HepG2 (cell line): Measurements from ENCODE around the gene DIS3L2.

Experiments
- ELF1 ChIP-seq: sonication (generic); formaldehyde crosslinking; IDR thresholded peaks from 2 replicates; pipeline ENCODE4 v1.4.0; 2020; ENCODE audit warnings: missing genetic modification reagents
- EP300 ChIP-seq, 3 experiments: sonication (generic) in 1 of 3; formaldehyde crosslinking in 1 of 3; IDR thresholded peaks; 2 replicates each; pipeline versions ENCODE4 v1.5.1 to v1.6.1; 2011 to 2020; ENCODE audit warnings: low read depth in 2 of 3, low read length in 2 of 3, borderline replicate concordance in 1 of 3, improper control_type of control experiment in 1 of 3, mild to moderate bottlenecking in 1 of 3, missing genetic modification reagents in 1 of 3, moderate library complexity in 1 of 3
- KDM1A ChIP-seq: IDR thresholded peaks from 2 replicates; pipeline ENCODE4 v1.6.1; 2016; ENCODE audit warnings: missing compliant biosample characterization
- KDM5B ChIP-seq: sonication (generic); formaldehyde crosslinking; IDR thresholded peaks from 2 replicates; pipeline ENCODE4 v1.4.0; 2020; ENCODE audit warnings: missing genetic modification reagents, mild to moderate bottlenecking, borderline replicate concordance
- NFRKB ChIP-seq: fragments of 450-650 bp; IDR thresholded peaks from 2 replicates; pipeline ENCODE4 v1.6.1; 2017
- PAWR ChIP-seq: sonication (generic); formaldehyde crosslinking; IDR thresholded peaks from 2 replicates; pipeline ENCODE4 v1.4.0; 2020; ENCODE audit warnings: missing genetic modification reagents, mild to moderate bottlenecking, borderline replicate concordance
- POLR2AphosphoS2 ChIP-seq: IDR thresholded peaks from 2 replicates; pipeline ENCODE4 v1.6.1; 2011; ENCODE audit warnings: low read depth, low read length, improper control_type of control experiment
- ZFP62 ChIP-seq: sonication (generic); formaldehyde crosslinking; IDR thresholded peaks from 2 replicates; pipeline ENCODE4 v1.4.0; 2020; ENCODE audit warnings: missing genetic modification reagents
- ZNF558 ChIP-seq: sonication (generic); formaldehyde crosslinking; IDR thresholded peaks from 2 replicates; pipeline ENCODE4 v1.9.0; 2022; ENCODE audit warnings: mild to moderate bottlenecking, missing genetic modification reagents, borderline replicate concordance
- ZNF629 ChIP-seq: sonication (generic); formaldehyde crosslinking; conservative IDR thresholded peaks from 2 replicates; pipeline ENCODE4 v1.5.0; 2020; ENCODE audit warnings: missing genetic modification reagents
- ZNF816 ChIP-seq: sonication (generic); formaldehyde crosslinking; IDR thresholded peaks from 2 replicates; pipeline ENCODE4 v1.8.0; 2022; ENCODE audit warnings: missing genetic modification reagents, mild to moderate bottlenecking, borderline replicate concordance
- TF ChIP-seq, protein P1 (sequence below): sonication (generic); formaldehyde crosslinking; IDR thresholded peaks from 2 replicates; pipeline ENCODE4 v1.4.0; 2020; ENCODE audit warnings: missing genetic modification reagents
- TF ChIP-seq, protein P2 (sequence below): sonication (generic); formaldehyde crosslinking; IDR thresholded peaks from 2 replicates; pipeline ENCODE4 v1.5.0; 2020; ENCODE audit warnings: mild to moderate bottlenecking, missing genetic modification reagents, moderate library complexity
- TF ChIP-seq, protein P3 (sequence below), 2 experiments: fragments of 450-650 bp in 1 of 2; sonication (generic) in 1 of 2; formaldehyde crosslinking in 1 of 2; IDR thresholded peaks; 2 replicates each; pipeline versions ENCODE4 v1.6.1 to v1.8.0; 2016 to 2022; ENCODE audit warnings: antibody characterized with exemption in 1 of 2, mild to moderate bottlenecking in 1 of 2, missing genetic modification reagents in 1 of 2

DNA sequence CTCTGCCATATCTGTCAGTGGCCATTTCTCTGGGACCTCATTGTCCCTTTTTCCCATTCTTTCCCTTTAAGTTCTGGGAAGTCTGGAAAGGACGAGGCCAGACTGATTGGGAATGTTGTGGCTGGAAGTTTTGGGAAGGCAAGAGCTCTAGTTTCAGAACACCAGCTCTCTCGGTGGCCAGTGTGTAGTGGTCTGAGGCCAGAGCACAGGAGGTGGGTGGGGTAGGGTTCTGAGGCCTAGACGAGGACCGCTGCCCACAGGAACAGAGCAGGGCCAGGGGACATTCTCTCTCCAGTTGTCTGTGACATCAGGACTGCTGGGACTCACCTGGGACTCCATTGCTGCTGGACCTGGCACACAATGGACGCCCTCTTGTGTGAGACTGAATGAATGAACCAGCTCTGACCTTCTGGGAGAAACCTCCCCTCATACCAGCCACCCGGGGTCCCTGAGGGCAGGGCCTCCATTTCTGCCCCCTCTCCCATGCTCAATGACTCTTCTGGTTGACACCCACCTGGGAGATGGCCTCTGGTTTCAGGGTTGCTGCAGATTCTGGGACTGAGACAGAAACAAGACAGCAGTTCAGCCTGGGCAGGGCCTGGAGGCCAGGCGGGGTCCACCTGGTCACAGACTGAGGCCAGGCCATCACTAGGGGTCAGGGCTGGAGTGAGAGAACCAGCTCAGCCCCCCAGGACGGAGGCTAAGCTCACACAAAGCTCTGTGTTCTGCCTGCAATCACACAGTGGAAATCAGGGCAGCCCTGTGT is 26.9 kb upstream of the DIS3L2 start:
- TF ChIP-seq KDM1A (no peak), PAWR (CRISPR knock-in tag) (no peak), POLR2AphosphoS2 (no peak), ZNF558 (no peak), EP300 (IDR thresholded peaks at IDR 0.05; ENCODE audit: low read depth in 2 of 2, low read length in 2 of 2) (no peak), EP300 (CRISPR knock-in tag; IDR thresholded peaks at IDR 0.05; ENCODE audit: borderline replicate concordance) (no peak), ZNF629 (no peak), ZFP62 (no peak), NFRKB (no peak), ELF1 (CRISPR knock-in tag) (no peak), KDM5B (CRISPR knock-in tag) (no peak), ZNF816 (CRISPR knock-in tag) (no peak)
- TF ChIP-seq, protein P1, sequence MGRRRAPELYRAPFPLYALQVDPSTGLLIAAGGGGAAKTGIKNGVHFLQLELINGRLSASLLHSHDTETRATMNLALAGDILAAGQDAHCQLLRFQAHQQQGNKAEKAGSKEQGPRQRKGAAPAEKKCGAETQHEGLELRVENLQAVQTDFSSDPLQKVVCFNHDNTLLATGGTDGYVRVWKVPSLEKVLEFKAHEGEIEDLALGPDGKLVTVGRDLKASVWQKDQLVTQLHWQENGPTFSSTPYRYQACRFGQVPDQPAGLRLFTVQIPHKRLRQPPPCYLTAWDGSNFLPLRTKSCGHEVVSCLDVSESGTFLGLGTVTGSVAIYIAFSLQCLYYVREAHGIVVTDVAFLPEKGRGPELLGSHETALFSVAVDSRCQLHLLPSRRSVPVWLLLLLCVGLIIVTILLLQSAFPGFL (CRISPR knock-in tag), result no peak
- TF ChIP-seq, protein P2, sequence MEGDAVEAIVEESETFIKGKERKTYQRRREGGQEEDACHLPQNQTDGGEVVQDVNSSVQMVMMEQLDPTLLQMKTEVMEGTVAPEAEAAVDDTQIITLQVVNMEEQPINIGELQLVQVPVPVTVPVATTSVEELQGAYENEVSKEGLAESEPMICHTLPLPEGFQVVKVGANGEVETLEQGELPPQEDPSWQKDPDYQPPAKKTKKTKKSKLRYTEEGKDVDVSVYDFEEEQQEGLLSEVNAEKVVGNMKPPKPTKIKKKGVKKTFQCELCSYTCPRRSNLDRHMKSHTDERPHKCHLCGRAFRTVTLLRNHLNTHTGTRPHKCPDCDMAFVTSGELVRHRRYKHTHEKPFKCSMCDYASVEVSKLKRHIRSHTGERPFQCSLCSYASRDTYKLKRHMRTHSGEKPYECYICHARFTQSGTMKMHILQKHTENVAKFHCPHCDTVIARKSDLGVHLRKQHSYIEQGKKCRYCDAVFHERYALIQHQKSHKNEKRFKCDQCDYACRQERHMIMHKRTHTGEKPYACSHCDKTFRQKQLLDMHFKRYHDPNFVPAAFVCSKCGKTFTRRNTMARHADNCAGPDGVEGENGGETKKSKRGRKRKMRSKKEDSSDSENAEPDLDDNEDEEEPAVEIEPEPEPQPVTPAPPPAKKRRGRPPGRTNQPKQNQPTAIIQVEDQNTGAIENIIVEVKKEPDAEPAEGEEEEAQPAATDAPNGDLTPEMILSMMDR (CRISPR knock-in tag), result peak; percentile 48
- TF ChIP-seq, protein P3, sequence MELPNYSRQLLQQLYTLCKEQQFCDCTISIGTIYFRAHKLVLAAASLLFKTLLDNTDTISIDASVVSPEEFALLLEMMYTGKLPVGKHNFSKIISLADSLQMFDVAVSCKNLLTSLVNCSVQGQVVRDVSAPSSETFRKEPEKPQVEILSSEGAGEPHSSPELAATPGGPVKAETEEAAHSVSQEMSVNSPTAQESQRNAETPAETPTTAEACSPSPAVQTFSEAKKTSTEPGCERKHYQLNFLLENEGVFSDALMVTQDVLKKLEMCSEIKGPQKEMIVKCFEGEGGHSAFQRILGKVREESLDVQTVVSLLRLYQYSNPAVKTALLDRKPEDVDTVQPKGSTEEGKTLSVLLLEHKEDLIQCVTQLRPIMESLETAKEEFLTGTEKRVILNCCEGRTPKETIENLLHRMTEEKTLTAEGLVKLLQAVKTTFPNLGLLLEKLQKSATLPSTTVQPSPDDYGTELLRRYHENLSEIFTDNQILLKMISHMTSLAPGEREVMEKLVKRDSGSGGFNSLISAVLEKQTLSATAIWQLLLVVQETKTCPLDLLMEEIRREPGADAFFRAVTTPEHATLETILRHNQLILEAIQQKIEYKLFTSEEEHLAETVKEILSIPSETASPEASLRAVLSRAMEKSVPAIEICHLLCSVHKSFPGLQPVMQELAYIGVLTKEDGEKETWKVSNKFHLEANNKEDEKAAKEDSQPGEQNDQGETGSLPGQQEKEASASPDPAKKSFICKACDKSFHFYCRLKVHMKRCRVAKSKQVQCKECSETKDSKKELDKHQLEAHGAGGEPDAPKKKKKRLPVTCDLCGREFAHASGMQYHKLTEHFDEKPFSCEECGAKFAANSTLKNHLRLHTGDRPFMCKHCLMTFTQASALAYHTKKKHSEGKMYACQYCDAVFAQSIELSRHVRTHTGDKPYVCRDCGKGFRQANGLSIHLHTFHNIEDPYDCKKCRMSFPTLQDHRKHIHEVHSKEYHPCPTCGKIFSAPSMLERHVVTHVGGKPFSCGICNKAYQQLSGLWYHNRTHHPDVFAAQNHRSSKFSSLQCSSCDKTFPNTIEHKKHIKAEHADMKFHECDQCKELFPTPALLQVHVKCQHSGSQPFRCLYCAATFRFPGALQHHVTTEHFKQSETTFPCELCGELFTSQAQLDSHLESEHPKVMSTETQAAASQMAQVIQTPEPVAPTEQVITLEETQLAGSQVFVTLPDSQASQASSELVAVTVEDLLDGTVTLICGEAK (IDR thresholded peaks at IDR 0.05), result no peak
- TF ChIP-seq, protein P3 (CRISPR knock-in tag; IDR thresholded peaks at IDR 0.05), result no peak
